Astrocyte (in vitro differentiated cells and primary cell): ENCODE data around the gene FOLR1. TPM values are rescaled to one million over a fixed set of nuclear protein-coding genes. Genes with fewer than 3 reads are reported as not detected.
"Not testable (repeated sequence)": the region's sequence is repeated elsewhere in the genome, so short reads cannot be mapped to it uniquely, and the experiment has no call there.

Experiments
- DNase-seq: peaks from one replicate; pipeline ENCODE4 v3.0.0-alpha.2; 2010; ENCODE audit warnings: low read depth
- FAIRE-seq: peaks from 2 replicates; lab custom pipeline; 2011; peaks lifted over from hg19 to GRCh38; lab: Jason Lieb, UNC
- H2AFZ ChIP-seq: 2 replicates; pipeline ENCODE4 v1.6.0; 2012; ENCODE audit warnings: low read depth, low read length, inconsistent platforms
- H3K27ac ChIP-seq: 2 replicates; pipeline ENCODE4 v1.5.1; 2011; ENCODE audit warnings: low read depth, low read length, inconsistent platforms
- H3K27me3 ChIP-seq: 2 replicates; pipeline ENCODE4 v1.6.0; 2011; ENCODE audit warnings: low read length, inconsistent platforms; ENCODE audit not compliant: insufficient read depth
- H3K36me3 ChIP-seq: 2 replicates; pipeline ENCODE4 v1.5.1; 2011; ENCODE audit warnings: low read length, inconsistent platforms; ENCODE audit not compliant: insufficient read depth
- H3K4me1 ChIP-seq: 2 replicates; pipeline ENCODE4 v1.5.1; 2011; ENCODE audit warnings: low read length, inconsistent platforms; ENCODE audit not compliant: insufficient read depth
- H3K4me2 ChIP-seq: 2 replicates; pipeline ENCODE4 v1.6.0; 2012; ENCODE audit warnings: low read length, inconsistent platforms
- H3K4me3 ChIP-seq: 2 replicates; pipeline ENCODE4 v1.5.1; 2011; ENCODE audit warnings: low read depth, mild to moderate bottlenecking, low read length, inconsistent platforms; ENCODE audit not compliant: insufficient read depth
- H3K79me2 ChIP-seq: 2 replicates; pipeline ENCODE4 v1.6.0; 2012; ENCODE audit warnings: mild to moderate bottlenecking, low read length, inconsistent platforms; ENCODE audit not compliant: insufficient read depth
- H3K9ac ChIP-seq: 2 replicates; pipeline ENCODE4 v1.6.0; 2012; ENCODE audit warnings: mild to moderate bottlenecking, low read length, inconsistent platforms
- H3K9me3 ChIP-seq: 2 replicates; pipeline ENCODE4 v1.5.1; 2012; ENCODE audit warnings: low read depth, mild to moderate bottlenecking, low read length, inconsistent platforms; ENCODE audit not compliant: insufficient read depth
- H4K20me1 ChIP-seq: 2 replicates; pipeline ENCODE4 v1.6.0; 2012; ENCODE audit warnings: low read length, inconsistent platforms; ENCODE audit not compliant: insufficient read depth
- H3K27ac Mint-ChIP-seq: one replicate; pipeline ENCODE4 v1.8.0; 2021; ENCODE audit warnings: mild to moderate bottlenecking, mixed read lengths; ENCODE audit not compliant: unreplicated experiment
- H3K27me3 Mint-ChIP-seq: one replicate; pipeline ENCODE4 v1.8.0; 2021; ENCODE audit warnings: low read depth, mixed read lengths; ENCODE audit not compliant: unreplicated experiment
- H3K36me3 Mint-ChIP-seq: one replicate; pipeline ENCODE4 v1.8.0; 2021; ENCODE audit warnings: low read depth, mixed read lengths; ENCODE audit not compliant: unreplicated experiment
- H3K4me1 Mint-ChIP-seq: one replicate; pipeline ENCODE4 v1.8.0; 2021; ENCODE audit warnings: low read depth, mixed read lengths; ENCODE audit not compliant: unreplicated experiment
- H3K4me3 Mint-ChIP-seq: one replicate; pipeline ENCODE4 v1.8.0; 2021; ENCODE audit warnings: mild to moderate bottlenecking, moderate library complexity, mixed read lengths; ENCODE audit not compliant: unreplicated experiment
- H3K9me3 Mint-ChIP-seq: one replicate; pipeline ENCODE4 v1.8.0; 2021; ENCODE audit warnings: mild to moderate bottlenecking, mixed read lengths; ENCODE audit not compliant: unreplicated experiment
- CTCF ChIP-seq: IDR thresholded peaks from 2 replicates; pipeline ENCODE4 v1.5.1; 2011; ENCODE audit warnings: low read depth, mild to moderate bottlenecking, inconsistent platforms, low read length, moderate library complexity; ENCODE audit not compliant: insufficient read depth
- EZH2 ChIP-seq: IDR thresholded peaks from 2 replicates; pipeline ENCODE4 v1.6.1; 2012; ENCODE audit warnings: mild to moderate bottlenecking, low read length, inconsistent platforms; ENCODE audit not compliant: insufficient read depth
- total RNA-seq: library from RNA; stranded (reverse); gene quantifications from 2 replicates; pipeline ENCODE4 v1.2.1, GENCODE V29; 2021

Gene FOLR1
- total RNA-seq, 1 donor from 2014 or later = 3.2 TPM

- Mint-ChIP-seq H3K36me3 (no peaks in the 10 kb centered on the region), H3K27me3 (peaks cover 20% of the 10 kb centered on the region), H3K4me3 (no peak overlapping the region), H3K27ac (no peak overlapping the region), H3K9me3 (peaks cover 10% of the 10 kb centered on the region), H3K4me1 (no peaks in the 10 kb centered on the region)
- Histone ChIP-seq H3K4me2 (no peak overlapping the region), H3K9ac (no peak overlapping the region), H3K4me1 (no peaks in the 10 kb centered on the region), H3K4me3 (no peak overlapping the region), H3K9me3 (no peaks in the 10 kb centered on the region), H3K27me3 (peaks cover 4% of the 10 kb centered on the region), H4K20me1 (no peaks in the 10 kb centered on the region), H3K36me3 (no peaks in the 10 kb centered on the region), H3K79me2 (no peaks in the 10 kb centered on the region), H3K27ac (no peak overlapping the region), H2AFZ (no peak overlapping the region)
- no peak for TF ChIP-seq EZH2
- TF ChIP-seq CTCF = no peak
- DNase-seq (no peak), FAIRE-seq (no peak)
Measured at GRCh38 chr11:72160319-72160718, 31.6 kb upstream of the FOLR1 start.

GRCh38 chr11:72162891-72163492 is 28.9 kb upstream of the FOLR1 start:
- Mint-ChIP-seq H3K27me3 (peaks cover 20% of the 10 kb centered on the region), H3K27ac (no peak overlapping the region), H3K4me1 (no peaks in the 10 kb centered on the region), H3K4me3 (no peak overlapping the region), H3K9me3 (peaks cover 12% of the 10 kb centered on the region), H3K36me3 (no peaks in the 10 kb centered on the region)
- FAIRE-seq (no peak), DNase-seq (no peak)
- no peak overlapping the region for H3K9ac ChIP-seq
- TF ChIP-seq CTCF (no peak), EZH2 (no peak)
- no peak overlapping the region for H3K4me2 ChIP-seq
- H3K4me1 ChIP-seq = no peaks in the 10 kb centered on the region
- H2AFZ ChIP-seq = no peak overlapping the region
- H3K27me3 ChIP-seq = peaks cover 4% of the 10 kb centered on the region
- H3K27ac ChIP-seq = no peak overlapping the region
- no peaks in the 10 kb centered on the region for H3K9me3 ChIP-seq
- no peaks in the 10 kb centered on the region for H3K79me2 ChIP-seq
- H3K4me3 ChIP-seq = no peak overlapping the region
- H3K36me3 ChIP-seq = no peaks in the 10 kb centered on the region
- no peaks in the 10 kb centered on the region for H4K20me1 ChIP-seq

- FAIRE-seq, H4K20me1 ChIP-seq, H3K27me3 ChIP-seq, H3K9me3 ChIP-seq, H3K36me3 ChIP-seq, H3K4me3 Mint-ChIP-seq, H3K27ac Mint-ChIP-seq, H3K4me1 ChIP-seq, H3K4me2 ChIP-seq, H3K4me3 ChIP-seq, H3K36me3 Mint-ChIP-seq, H3K79me2 ChIP-seq, H3K27ac ChIP-seq, H2AFZ ChIP-seq, H3K9ac ChIP-seq, DNase-seq, H3K4me1 Mint-ChIP-seq: not testable (repeated sequence)
- Mint-ChIP-seq H3K27me3 (peaks cover 13% of the 10 kb centered on the region), H3K9me3 (peaks cover 12% of the 10 kb centered on the region)
Measured at GRCh38 chr11:72164187-72164586, 27.8 kb upstream of the FOLR1 start.

- not testable (repeated sequence) for H3K27ac Mint-ChIP-seq, H3K27ac ChIP-seq, H3K9me3 ChIP-seq, H3K4me3 ChIP-seq, H3K4me1 Mint-ChIP-seq, H3K4me3 Mint-ChIP-seq, H3K36me3 ChIP-seq, H3K4me1 ChIP-seq, FAIRE-seq, H3K79me2 ChIP-seq, H3K27me3 ChIP-seq, H3K4me2 ChIP-seq, DNase-seq, H2AFZ ChIP-seq, H3K36me3 Mint-ChIP-seq, H4K20me1 ChIP-seq, H3K9ac ChIP-seq
- peaks cover 10% of the 10 kb centered on the region for H3K9me3 Mint-ChIP-seq
- H3K27me3 Mint-ChIP-seq = peaks cover 12% of the 10 kb centered on the region
Measured at GRCh38 chr11:72169046-72169555, 22.8 kb upstream of the FOLR1 start.

GRCh38 chr11:72169754-72170153 is 22.2 kb upstream of the FOLR1 start:
- not testable (repeated sequence) for H3K4me2 ChIP-seq

More at GRCh38 chr11:72169754-72170153, 22.2 kb upstream of the FOLR1 start:
- H3K4me3 Mint-ChIP-seq, H3K36me3 Mint-ChIP-seq, H2AFZ ChIP-seq, H3K9ac ChIP-seq, FAIRE-seq, H3K79me2 ChIP-seq, H4K20me1 ChIP-seq, DNase-seq, H3K27ac ChIP-seq, H3K9me3 ChIP-seq, H3K4me1 ChIP-seq, H3K27me3 ChIP-seq, H3K9me3 Mint-ChIP-seq, H3K36me3 ChIP-seq, H3K4me3 ChIP-seq, H3K4me1 Mint-ChIP-seq, H3K27ac Mint-ChIP-seq: not testable (repeated sequence)
- H3K27me3 Mint-ChIP-seq = peaks cover 12% of the 10 kb centered on the region
